ENCODE results near the gene MRM1.

MRM1 gene

GRCh38 chr17:36593656-36594316, 7.6 kb upstream of the MRM1 start:
- DNase-seq (ENCODE audit: low read depth): no peak
- H3K4me3 ChIP-seq (ENCODE audit: low read depth, low read length): no peak overlapping the region
- TF ChIP-seq, protein P1, sequence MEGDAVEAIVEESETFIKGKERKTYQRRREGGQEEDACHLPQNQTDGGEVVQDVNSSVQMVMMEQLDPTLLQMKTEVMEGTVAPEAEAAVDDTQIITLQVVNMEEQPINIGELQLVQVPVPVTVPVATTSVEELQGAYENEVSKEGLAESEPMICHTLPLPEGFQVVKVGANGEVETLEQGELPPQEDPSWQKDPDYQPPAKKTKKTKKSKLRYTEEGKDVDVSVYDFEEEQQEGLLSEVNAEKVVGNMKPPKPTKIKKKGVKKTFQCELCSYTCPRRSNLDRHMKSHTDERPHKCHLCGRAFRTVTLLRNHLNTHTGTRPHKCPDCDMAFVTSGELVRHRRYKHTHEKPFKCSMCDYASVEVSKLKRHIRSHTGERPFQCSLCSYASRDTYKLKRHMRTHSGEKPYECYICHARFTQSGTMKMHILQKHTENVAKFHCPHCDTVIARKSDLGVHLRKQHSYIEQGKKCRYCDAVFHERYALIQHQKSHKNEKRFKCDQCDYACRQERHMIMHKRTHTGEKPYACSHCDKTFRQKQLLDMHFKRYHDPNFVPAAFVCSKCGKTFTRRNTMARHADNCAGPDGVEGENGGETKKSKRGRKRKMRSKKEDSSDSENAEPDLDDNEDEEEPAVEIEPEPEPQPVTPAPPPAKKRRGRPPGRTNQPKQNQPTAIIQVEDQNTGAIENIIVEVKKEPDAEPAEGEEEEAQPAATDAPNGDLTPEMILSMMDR (conservative IDR thresholded peaks at IDR 0.05; ENCODE audit: low read depth, low read length): no peak

DNA sequence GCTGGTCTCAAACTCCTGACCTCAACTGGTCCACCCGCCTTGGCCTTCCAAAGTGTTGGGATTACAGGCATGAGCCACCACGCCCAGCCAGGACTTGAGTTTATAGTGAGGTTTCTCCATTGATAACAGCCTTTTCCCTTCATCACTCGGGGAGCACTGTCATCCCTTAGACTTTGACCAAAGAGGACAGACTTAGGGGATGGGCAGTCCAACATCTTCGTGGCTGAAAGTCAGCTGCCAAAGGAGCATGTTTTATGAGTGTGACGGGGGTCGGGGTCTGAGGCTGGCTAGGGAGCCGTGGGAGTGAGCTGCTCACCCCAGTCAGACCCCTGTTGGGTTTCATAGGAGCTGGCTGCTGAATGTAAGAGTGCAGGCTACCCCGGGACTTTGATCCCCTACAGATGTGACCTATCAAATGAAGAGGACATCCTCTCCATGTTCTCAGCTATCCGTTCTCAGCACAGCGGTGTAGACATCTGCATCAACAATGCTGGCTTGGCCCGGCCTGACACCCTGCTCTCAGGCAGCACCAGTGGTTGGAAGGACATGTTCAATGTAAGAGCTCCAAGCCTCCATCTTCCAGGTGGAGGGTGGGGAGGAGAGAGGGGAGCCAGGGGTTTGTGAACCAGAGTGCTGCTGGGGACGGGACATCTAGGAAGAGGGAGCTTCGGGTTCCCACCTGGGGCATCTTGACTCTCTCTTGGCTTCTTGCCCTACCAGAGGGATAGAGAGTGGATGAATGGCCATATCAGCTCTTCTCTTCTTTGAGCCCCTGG, 6.6 kb upstream of the MRM1 start:
- H3K4me3 ChIP-seq (ENCODE audit: low read depth, low read length): no peak overlapping the region
- TF ChIP-seq, protein P1 (conservative IDR thresholded peaks at IDR 0.05; ENCODE audit: low read depth, low read length): no peak
- no peak for DNase-seq (ENCODE audit: low read depth)

DNA sequence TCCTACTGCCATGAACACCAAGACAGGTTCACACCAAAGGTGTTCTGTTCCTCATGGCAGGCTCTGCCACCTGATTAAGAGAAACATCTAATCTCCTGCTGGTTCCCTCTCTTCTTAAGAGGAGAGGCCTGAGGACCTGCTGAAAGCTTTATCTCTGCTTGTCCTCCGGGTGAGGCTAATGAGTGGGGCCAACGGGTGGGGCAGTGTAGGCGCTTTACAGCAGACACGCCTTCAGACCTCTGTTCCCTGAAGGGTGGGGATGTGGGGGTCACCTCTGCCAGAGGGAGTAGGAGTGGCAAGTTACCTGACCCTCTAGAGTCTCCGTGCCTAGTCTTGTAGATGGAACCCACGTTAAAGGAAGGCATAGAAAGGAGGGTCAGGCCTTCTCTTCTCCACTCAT, 4.2 kb upstream of the MRM1 start:
- DNase-seq (ENCODE audit: low read depth): no peak
- H3K4me3 ChIP-seq (ENCODE audit: low read depth, low read length): no peak overlapping the region
- TF ChIP-seq, protein P1 (conservative IDR thresholded peaks at IDR 0.05; ENCODE audit: low read depth, low read length): no peak

DNA sequence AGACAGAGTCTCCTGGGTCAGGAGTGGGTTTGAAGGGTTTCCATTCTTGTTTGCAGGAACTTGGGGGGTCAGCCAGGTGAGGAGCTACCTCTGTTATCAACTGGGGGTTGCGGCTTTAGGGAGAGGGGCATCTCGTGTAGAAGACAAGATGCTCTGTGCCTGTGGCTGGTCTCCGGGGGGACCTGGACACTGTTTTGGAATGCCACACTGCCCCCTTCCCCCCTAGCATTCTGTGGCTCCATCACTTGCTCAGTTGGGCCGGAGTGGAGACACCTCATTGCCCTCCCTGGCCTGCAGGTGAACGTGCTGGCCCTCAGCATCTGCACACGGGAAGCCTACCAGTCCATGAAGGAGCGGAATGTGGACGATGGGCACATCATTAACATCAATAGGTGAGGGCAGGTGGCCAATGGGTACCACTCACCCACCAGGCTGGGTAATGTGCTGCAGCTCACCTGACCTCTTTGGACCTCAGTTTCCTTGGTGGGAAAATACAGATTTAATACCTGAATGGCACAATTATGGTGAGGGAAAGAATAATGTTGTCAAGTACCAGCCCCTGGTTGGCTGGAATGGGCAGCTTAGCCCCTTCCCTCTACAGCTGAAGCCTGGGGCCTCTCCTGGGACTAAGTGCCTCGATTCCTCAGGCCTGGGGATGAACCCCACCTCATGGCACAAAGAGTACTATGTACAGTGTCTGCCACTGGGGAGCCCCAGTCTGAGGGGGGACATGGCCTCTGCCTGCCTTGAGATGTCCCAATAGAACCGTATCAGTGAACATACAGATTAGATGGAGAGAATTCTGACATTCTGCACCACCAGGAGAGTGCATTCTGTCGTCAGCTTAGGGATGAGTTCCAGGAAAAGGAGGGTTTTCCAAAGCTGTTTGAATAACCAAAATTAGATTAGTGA, 3.3 kb upstream of the MRM1 start:
- TF ChIP-seq, protein P1 (conservative IDR thresholded peaks at IDR 0.05; ENCODE audit: low read depth, low read length): no peak
- no peak for DNase-seq (ENCODE audit: low read depth)
- H3K4me3 ChIP-seq (ENCODE audit: low read depth, low read length): no peak overlapping the region

DNA sequence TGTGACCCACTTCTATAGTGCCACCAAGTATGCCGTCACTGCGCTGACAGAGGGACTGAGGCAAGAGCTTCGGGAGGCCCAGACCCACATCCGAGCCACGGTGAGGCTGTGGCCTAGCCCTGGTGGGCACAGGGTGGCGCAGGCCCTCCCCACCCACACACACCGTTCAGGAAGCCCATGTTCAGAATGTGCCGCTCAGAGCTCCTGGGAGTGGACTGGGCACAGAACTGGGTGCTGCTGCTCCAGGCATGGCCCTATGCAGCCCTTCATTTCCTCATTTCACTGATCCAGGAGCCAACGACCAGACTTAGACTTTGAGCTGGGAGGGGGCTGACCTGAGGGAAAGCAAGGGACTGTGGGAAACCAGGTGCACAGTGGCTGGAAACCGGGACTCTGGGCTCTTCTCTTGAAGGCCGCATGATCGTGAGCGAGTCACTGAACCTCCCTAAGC, 2.4 kb upstream of the MRM1 start:
- DNase-seq (ENCODE audit: low read depth): no peak
- H3K4me3 ChIP-seq (ENCODE audit: low read depth, low read length): no peak overlapping the region
- TF ChIP-seq, protein P1 (conservative IDR thresholded peaks at IDR 0.05; ENCODE audit: low read depth, low read length): no peak

DNA sequence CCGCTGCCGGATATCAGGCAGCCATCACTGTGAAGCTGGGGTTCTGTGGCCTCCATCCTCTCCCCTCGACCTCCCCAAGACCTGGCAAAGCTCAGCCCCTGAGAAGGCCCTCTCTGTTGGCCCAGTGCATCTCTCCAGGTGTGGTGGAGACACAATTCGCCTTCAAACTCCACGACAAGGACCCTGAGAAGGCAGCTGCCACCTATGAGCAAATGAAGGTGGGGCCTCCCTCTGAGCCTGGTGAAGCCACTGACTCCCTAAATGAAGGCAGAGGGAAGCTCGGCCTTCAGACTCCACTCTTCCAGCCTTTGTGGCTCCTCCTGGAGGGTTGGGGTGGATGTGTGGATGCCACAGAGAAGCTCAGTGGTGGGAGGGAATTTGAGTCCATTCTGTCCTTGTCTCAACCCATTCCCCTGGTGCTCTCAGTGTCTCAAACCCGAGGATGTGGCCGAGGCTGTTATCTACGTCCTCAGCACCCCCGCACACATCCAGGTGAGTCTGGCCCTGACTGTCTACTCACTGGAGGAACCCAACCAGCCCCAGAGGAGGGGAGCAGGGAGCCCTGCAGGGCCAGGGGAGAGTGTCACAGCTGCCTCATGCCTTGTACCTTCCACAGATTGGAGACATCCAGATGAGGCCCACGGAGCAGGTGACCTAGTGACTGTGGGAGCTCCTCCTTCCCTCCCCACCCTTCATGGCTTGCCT, 1.7 kb upstream of the MRM1 start:
- no peak for DNase-seq (ENCODE audit: low read depth)
- H3K4me3 ChIP-seq (ENCODE audit: low read depth, low read length): no peak overlapping the region
- TF ChIP-seq, protein P1 (conservative IDR thresholded peaks at IDR 0.05; ENCODE audit: low read depth, low read length): no peak

Data from choroid plexus epithelial cell (primary cell).